ENCODE results near the gene GAST. TPM values are rescaled to one million over a fixed set of nuclear protein-coding genes. Genes with fewer than 3 reads are reported as not detected.

GAST gene
- total and polyA plus RNA-seq, 2 of the 4 experiments (the other 2 are of a cell fraction), result not detected

DNA sequence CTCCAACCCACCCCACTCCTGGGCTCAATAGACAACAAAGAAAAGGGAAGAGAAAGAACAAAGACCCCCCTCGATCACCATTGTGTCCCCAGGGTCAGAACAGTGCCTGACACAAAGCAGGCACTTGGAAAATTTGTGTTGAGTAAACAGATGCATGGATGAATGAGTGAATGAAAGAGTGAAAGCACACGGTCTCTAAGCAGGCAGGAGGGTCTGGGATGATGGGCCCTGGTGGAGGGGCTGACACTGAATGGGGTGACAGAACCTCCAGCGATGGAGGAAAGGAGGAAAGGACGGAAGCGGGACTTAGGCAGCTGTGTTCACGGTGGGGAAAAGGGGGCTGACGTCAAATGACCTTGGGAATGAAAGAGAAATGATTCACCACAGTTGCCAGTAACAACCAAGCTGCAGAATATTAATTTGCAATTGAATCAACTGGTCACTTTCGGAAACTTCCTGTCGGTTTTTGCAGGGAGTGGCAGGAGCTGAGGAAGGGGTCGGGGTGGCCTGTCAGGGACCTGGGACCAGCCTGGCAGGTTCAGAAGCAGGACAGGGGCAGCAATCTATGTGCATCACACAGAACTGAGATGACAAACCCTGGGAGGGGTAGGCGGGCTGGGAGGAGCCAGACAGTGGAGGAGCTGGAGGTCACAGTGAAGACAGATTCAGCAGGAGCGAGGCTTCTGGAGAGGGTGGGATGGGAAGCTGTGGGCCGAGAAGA lies 6.7 kb upstream of the GAST start:
- in situ Hi-C loops (cut with MboI; ENCODE audit: low sequenced_read_pairs), result no loop called here
- H3K56ac ChIP-seq (ENCODE audit: extremely low read depth, insufficient read depth, low read length), result no peak overlapping the region
- no peak overlapping the region for H4K91ac ChIP-seq (ENCODE audit: insufficient read depth, low read depth, low read length)
- peak overlapping the region; percentile 56 for H3K4me2 ChIP-seq (ENCODE audit: low read depth, low read length)
- peak overlapping the region; percentile 64 for H2AFZ ChIP-seq (replicated peaks; ENCODE audit: low read length, poor library complexity)
- no peak overlapping the region for H3K4me3 ChIP-seq (ENCODE audit: insufficient read depth, low read depth, low read length)
- peak overlapping the region; percentile 5 for H3K14ac ChIP-seq (replicated peaks; ENCODE audit: low read depth, low read length)
- H3K27me3 ChIP-seq (ENCODE audit: control insufficient read depth, insufficient read depth, low read length), result peaks cover 4% of the 10 kb centered on the region; the same call in 1 of the 2 replicates
- H2AK9ac ChIP-seq (replicated peaks; ENCODE audit: low read depth, low read length, poor library complexity), result peak overlapping the region; percentile 31
- peaks cover 4% of the 10 kb centered on the region; the same call in 1 of the 2 replicates for H3K4me1 ChIP-seq (ENCODE audit: control insufficient read depth, insufficient read depth, low read length)
- no peak overlapping the region for H4K5ac ChIP-seq (ENCODE audit: low read depth, low read length)
- intact Hi-C loops (cut with micrococcal nuclease), result no loop called here
- BruUV-seq (replicated peaks), result no TSS peak
- no peak overlapping the region for H2BK20ac ChIP-seq (ENCODE audit: low read depth, low read length)
- no peak overlapping the region for H3K23ac ChIP-seq (ENCODE audit: low read depth, low read length)
- TF ChIP-seq RAD21 (IDR thresholded peaks at IDR 0.05; ENCODE audit: low read length), result no peak
- no peak for TF ChIP-seq RFX5 (IDR thresholded peaks at IDR 0.05; ENCODE audit: low read depth, low read length)
- TF ChIP-seq BHLHE40 (IDR thresholded peaks at IDR 0.05; ENCODE audit: low read depth, low read length), result no peak
- TF ChIP-seq SMC3 (IDR thresholded peaks at IDR 0.05; ENCODE audit: low read depth, low read length), result no peak
- TF ChIP-seq RCOR1 (IDR thresholded peaks at IDR 0.05; ENCODE audit: insufficient replicate concordance, low read length), result no peak
- no peak for TF ChIP-seq MXI1 (IDR thresholded peaks at IDR 0.05; ENCODE audit: borderline replicate concordance, low read depth, low read length)
- no peaks in the 10 kb centered on the region for H3K36me3 ChIP-seq (ENCODE audit: control insufficient read depth, insufficient read depth, low read length)
- H4K20me1 ChIP-seq (ENCODE audit: insufficient read depth, low read length), result no peaks in the 10 kb centered on the region
- no peak overlapping the region; the same call in 1 of the 2 replicates for H3K9ac ChIP-seq (ENCODE audit: low read depth, low read length)
- peak overlapping the region; percentile 6 for H2AK5ac ChIP-seq (ENCODE audit: low read depth, low read length)
- dilution Hi-C loops (cut with HindIII; ENCODE audit: low sequenced_read_pairs, unreplicated experiment), result no loop called here
- POLR2A ChIA-PET (ENCODE audit: unreplicated experiment), result interaction anchor here (0.6 to 1.5 kb wide), 2 partner anchors 16 to 305 kb away, joined by 4 to 5 read pairs; no protein-coding TSS in a partner anchor
- H3K9me3 ChIP-seq (ENCODE audit: control insufficient read depth, insufficient read depth, low read length), result no peaks in the 10 kb centered on the region
- ATAC-seq (ENCODE audit: low read depth) (peak; percentile 67), DNase-seq (peak; percentile 73)
- no peak overlapping the region for H3K27ac ChIP-seq (ENCODE audit: insufficient read depth, low read length)
- CTCF ChIA-PET, result interaction anchor here (1.1 kb wide), 1 partner anchor 9 kb away, joined by 4 read pairs; no protein-coding TSS in a partner anchor
- peak overlapping the region in 1 of 2 experiments; percentile 11; a peak in 1 of 4 replicates for H4K8ac ChIP-seq (ENCODE audit: low read depth in 2 of 2, low read length in 2 of 2)
- no peak overlapping the region for H3K18ac ChIP-seq (ENCODE audit: low read depth, low read length)
- 10% methylated on average over 4 of the region's 13 CpGs; no CpG with 5 or more reads in 1 of the 2 experiments for WGBS, 2 experiments (ENCODE audit: extremely low coverage in 2 of 2, insufficient read length in 1 of 2)
- H3K4ac ChIP-seq (ENCODE audit: low read depth, low read length), result peak overlapping the region; percentile 17; the same call in 1 of the 2 replicates
- H2BK120ac ChIP-seq (ENCODE audit: low read depth, low read length), result no peak overlapping the region
- H3K9me1 ChIP-seq (ENCODE audit: insufficient read depth, low read length), result peaks cover 5% of the 10 kb centered on the region; the same call in 1 of the 2 replicates
- no peak overlapping the region for H2BK5ac ChIP-seq (ENCODE audit: low read depth, low read length, poor library complexity, severe bottlenecking)
- no peaks in the 10 kb centered on the region for H3K79me1 ChIP-seq (ENCODE audit: low read depth in 1 of 2, low read length in 2 of 2)
- H2BK15ac ChIP-seq (ENCODE audit: low read depth, low read length), result no peak overlapping the region
